Heart right ventricle (tissue), 16 donors: ENCODE results near the gene ZNF101. TPM values are rescaled to one million over a fixed set of nuclear protein-coding genes. Genes with fewer than 3 reads are reported as not detected.
"Not testable (repeated sequence)": the region's sequence is repeated elsewhere in the genome, so short reads cannot be mapped to it uniquely, and the experiment has no call there.

Experiments
- ATAC-seq, 8 donors: fragments of 200-7000 bp; cut with Tn5 transposase; one replicate each; pipeline ENCODE4 v1.9.1; 2020; ENCODE audit warnings: mild to moderate bottlenecking in 8 of 8, moderate library complexity in 8 of 8, moderate number of reproducible peaks in 1 of 8
- DNase-seq, 2 donors: peaks; one replicate each; pipeline ENCODE4 v3.0.0-alpha.2; 2020
- H3K27ac ChIP-seq, 10 donors: fragments of 200-600 bp; sonication (generic) in 2 of 10; one replicate each; pipeline versions ENCODE4 v1.5.0 to v1.8.0; 2020 to 2022; ENCODE audit warnings: mild to moderate bottlenecking in 3 of 10
- H3K27me3 ChIP-seq, 7 donors: fragments of 200-600 bp; one replicate each; pipeline ENCODE4 v1.8.0; 2021 to 2022; ENCODE audit warnings: mild to moderate bottlenecking in 2 of 7
- H3K36me3 ChIP-seq, 9 donors: fragments of 200-600 bp; sonication (generic) in 1 of 9; one replicate each; pipeline versions ENCODE4 v1.5.0 to v1.8.0; 2020 to 2022; ENCODE audit warnings: mild to moderate bottlenecking in 2 of 9
- H3K4me1 ChIP-seq, 9 donors: fragments of 200-600 bp; sonication (generic) in 1 of 9; one replicate each; pipeline versions ENCODE4 v1.5.0 to v1.8.0; 2020 to 2022; ENCODE audit warnings: mild to moderate bottlenecking in 4 of 9
- H3K4me3 ChIP-seq, 10 donors: fragments of 200-600 bp; sonication (generic) in 2 of 10; one replicate each; pipeline versions ENCODE4 v1.5.0 to v1.8.0; 2020 to 2022; ENCODE audit warnings: mild to moderate bottlenecking in 7 of 10, moderate library complexity in 2 of 10
- H3K9me3 ChIP-seq, 11 donors: fragments of 200-600 bp in 10 of 11; sonication (generic) in 2 of 11; one replicate each; pipeline versions ENCODE4 v1.5.0 to v1.8.0; 2013 to 2022; ENCODE audit warnings: mild to moderate bottlenecking in 2 of 11, control low read depth in 1 of 11, moderate library complexity in 1 of 11
- WGBS, 2 donors: extraction: QIAGEN DNeasy Blood & Tissue Kit; methylation state at CpG; one replicate each; pipeline ENCODE4 v1.1.7; 2013; ENCODE audit warnings: inconsistent platforms in 1 of 2; 5-methylcytosine and 5-hydroxymethylcytosine counted together
- intact Hi-C, 10 donors: fragments of 100-400 bp; cut with DNase I; formaldehyde crosslinking; loops; one replicate each; pipeline versions ENCODE4 v1.11.1 to v1.14.2; 2022
- polyA plus RNA-seq, 2 donors: library from polyadenylated mRNA; stranded (reverse); fragments of 200-250 nt; gene quantifications; one replicate each; pipeline ENCODE4 v1.2.3, GENCODE V29; 2013
- total RNA-seq, 10 donors: library from RNA; stranded (reverse); fragmentation: NEBNext Ultra II Directional in 3 of 10; extraction: Animal tissue kit (Norgen Biotek cat#: 25700) in 3 of 10; gene quantifications; one replicate each; pipeline versions ENCODE4 v1.2.1 to v1.2.4, GENCODE V29; 2021 to 2023
- TF ChIP-seq, protein P1 (sequence below), 9 donors: fragments of 200-600 bp; sonication (generic) in 2 of 9; IDR thresholded peaks; one replicate each; pipeline versions ENCODE4 v1.5.0 to v1.8.0; 2021 to 2022; ENCODE audit warnings: antibody characterized with exemption in 9 of 9, mild to moderate bottlenecking in 5 of 9, moderate library complexity in 1 of 9
- donor health status: Arrhythmogenic right ventricular cardiomyopathy.
- donor health status: ischemic (EF 13 %, LVEDD 7.1; RV severe dilation, severe dysfunction).
- donor health status: healthy with polysubstance abuse.
- donor health status: DM: no; HTN: yes; CAD: no.
- donor health status: DM: no; HTN: no; CAD: no.
- donor health status: ischemic (EF 25% LVEDD 6.9; RV normal size, moderate dysfunction).
- donor health status: ischemic (EF 25% LVEDD 5.7; RV mildly dilated, moderate dysfunction).
- donor health status: healthy.
- donor health status: DM: yes; HTN: yes; CAD: no.
- donor health status: Ischemic cardiomyopathy.
- donor health status: ischemic (EF 35%, LVEDD 5.7; RV mildly dilated, moderate dysfunction).
- donor health status: nonischemic (EF 11% LVEDD 7.7; RV severe dilation, severe dysfunction).
- donor health status: DM: yes; HTN: yes; CAD: no.
- donor health status: PGD.
- donor health status: ischemic (EF 29% LVEDD 5.4; RV normal size, mild dysfunction).
- donor health status: nonischemic (EF 23%, LVEDD 6.1; RV moderate dilation, normal function).

Gene ZNF101
- total and polyA plus RNA-seq, 12 donors: 2.5 to 6.9 (median 3.8) TPM

GRCh38 chr19:19697589-19697988 lies 28.9 kb downstream of the ZNF101 start:
- ATAC-seq (no peak), DNase-seq (no peak)
- peaks cover 0 to 86% (median 15%) of the 10 kb centered on the region in 11 donors for H3K9me3 ChIP-seq
- 88 to 89% methylated on average over 5 of the region's 5 CpGs for WGBS, 2 donors
- H3K27ac ChIP-seq: no peak overlapping the region
- peaks cover 0 to 14% (median 0%) of the 10 kb centered on the region in 9 donors for H3K36me3 ChIP-seq
- H3K4me3 ChIP-seq: no peak overlapping the region
- TF ChIP-seq, protein P1, sequence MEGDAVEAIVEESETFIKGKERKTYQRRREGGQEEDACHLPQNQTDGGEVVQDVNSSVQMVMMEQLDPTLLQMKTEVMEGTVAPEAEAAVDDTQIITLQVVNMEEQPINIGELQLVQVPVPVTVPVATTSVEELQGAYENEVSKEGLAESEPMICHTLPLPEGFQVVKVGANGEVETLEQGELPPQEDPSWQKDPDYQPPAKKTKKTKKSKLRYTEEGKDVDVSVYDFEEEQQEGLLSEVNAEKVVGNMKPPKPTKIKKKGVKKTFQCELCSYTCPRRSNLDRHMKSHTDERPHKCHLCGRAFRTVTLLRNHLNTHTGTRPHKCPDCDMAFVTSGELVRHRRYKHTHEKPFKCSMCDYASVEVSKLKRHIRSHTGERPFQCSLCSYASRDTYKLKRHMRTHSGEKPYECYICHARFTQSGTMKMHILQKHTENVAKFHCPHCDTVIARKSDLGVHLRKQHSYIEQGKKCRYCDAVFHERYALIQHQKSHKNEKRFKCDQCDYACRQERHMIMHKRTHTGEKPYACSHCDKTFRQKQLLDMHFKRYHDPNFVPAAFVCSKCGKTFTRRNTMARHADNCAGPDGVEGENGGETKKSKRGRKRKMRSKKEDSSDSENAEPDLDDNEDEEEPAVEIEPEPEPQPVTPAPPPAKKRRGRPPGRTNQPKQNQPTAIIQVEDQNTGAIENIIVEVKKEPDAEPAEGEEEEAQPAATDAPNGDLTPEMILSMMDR (IDR thresholded peaks at IDR 0.05): no peak
- intact Hi-C loops: no loop called here
- H3K27me3 ChIP-seq: no peaks in the 10 kb centered on the region
- no peaks in the 10 kb centered on the region for H3K4me1 ChIP-seq

DNA sequence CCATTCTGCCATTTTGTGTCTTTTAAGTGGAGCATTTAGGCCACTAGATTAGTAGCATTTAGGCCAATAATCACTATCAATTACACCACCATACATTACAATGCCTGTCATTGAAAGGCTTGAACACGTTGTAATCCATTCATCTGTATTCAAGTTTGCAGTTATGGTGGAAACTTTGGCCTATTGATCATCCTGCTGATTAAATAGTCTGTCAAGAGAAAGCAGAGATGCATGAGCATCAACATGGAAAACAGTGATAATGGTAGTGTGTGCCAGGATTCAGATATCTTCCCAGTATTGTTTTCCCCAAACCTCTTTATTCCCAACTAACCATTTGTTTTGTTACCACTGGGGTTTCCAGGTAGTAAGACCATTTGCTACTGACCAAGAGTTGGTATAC lies 31.9 kb downstream of the ZNF101 start:
- peaks cover 0 to 39% (median 9%) of the 10 kb centered on the region in 9 donors for H3K36me3 ChIP-seq
- intact Hi-C loops: not testable (repeated sequence)

DNA sequence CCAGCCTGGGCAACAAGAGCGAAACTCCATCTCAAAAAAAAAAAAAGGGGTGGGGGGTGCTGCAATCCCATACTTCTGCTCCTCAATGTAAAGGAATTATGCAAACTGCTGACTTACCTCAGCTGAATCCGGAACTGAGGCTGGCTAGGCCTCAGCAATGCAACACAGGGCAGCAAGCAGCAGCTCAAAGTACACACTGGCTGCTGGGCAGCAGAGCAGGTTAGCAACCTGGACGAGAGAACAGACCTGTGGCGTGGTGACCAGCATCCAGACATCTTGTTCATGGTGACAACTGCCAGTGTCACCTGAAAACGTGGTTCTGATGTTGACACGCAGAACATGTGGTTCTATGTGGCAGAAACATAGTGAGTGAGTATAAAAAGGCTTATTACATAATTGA lies 36.2 kb downstream of the ZNF101 start:
- no peaks in the 10 kb centered on the region for H3K27me3 ChIP-seq
- DNase-seq (no peak), ATAC-seq (no peak)
- H3K4me1 ChIP-seq: no peaks in the 10 kb centered on the region
- H3K9me3 ChIP-seq: peaks cover 3 to 100% (median 63%) of the 10 kb centered on the region in 11 donors
- H3K4me3 ChIP-seq: no peak overlapping the region
- intact Hi-C loops: no loop called here
- TF ChIP-seq, protein P1 (IDR thresholded peaks at IDR 0.05): no peak
- peaks cover 0 to 59% (median 19%) of the 10 kb centered on the region in 9 donors for H3K36me3 ChIP-seq
- WGBS, 2 donors: 92 to 94% methylated on average over 6 of the region's 6 CpGs
- no peak overlapping the region for H3K27ac ChIP-seq

More for the DNA sequence above, 31.9 kb downstream of the ZNF101 start:
- H3K27me3 ChIP-seq, ATAC-seq, H3K27ac ChIP-seq, DNase-seq, H3K4me3 ChIP-seq, H3K4me1 ChIP-seq: not testable (repeated sequence)
- WGBS, 2 donors: 90 to 95% methylated on average over 1 of the region's 1 CpG
- H3K9me3 ChIP-seq: peaks cover 0 to 94% (median 19%) of the 10 kb centered on the region in 11 donors

GRCh38 chr19:19710506-19710905 lies 41.9 kb downstream of the ZNF101 start:
- intact Hi-C loops: no loop called here
- Histone ChIP-seq H3K27ac (no peak overlapping the region), H3K4me1 (no peaks in the 10 kb centered on the region), H3K4me3 (no peak overlapping the region), H3K9me3 (peaks cover 15 to 100% (median 100%) of the 10 kb centered on the region in 11 donors), H3K36me3 (peaks cover 11 to 78% (median 64%) of the 10 kb centered on the region in 9 donors), H3K27me3 (no peaks in the 10 kb centered on the region)
- TF ChIP-seq, protein P1 (IDR thresholded peaks at IDR 0.05): no peak
- 99 to 100% methylated on average over 2 of the region's 2 CpGs for WGBS, 2 donors
- DNase-seq: no peak
- ATAC-seq: no peak

- Histone ChIP-seq H3K9me3 (peaks cover 15 to 100% (median 100%) of the 10 kb centered on the region in 11 donors), H3K27me3 (no peaks in the 10 kb centered on the region), H3K36me3 (peaks cover 11 to 87% (median 73%) of the 10 kb centered on the region in 9 donors), H3K4me3 (no peak overlapping the region), H3K27ac (no peak overlapping the region), H3K4me1 (no peaks in the 10 kb centered on the region)
- 98% methylated on average over 14 of the region's 14 CpGs for WGBS, 2 donors
- no peak for DNase-seq
- no peak for ATAC-seq
- TF ChIP-seq, protein P1 (IDR thresholded peaks at IDR 0.05): no peak
- intact Hi-C loops: no loop called here
Measured at GRCh38 chr19:19711306-19711933, 42.8 kb downstream of the ZNF101 start.
